Activated CD8-positive, alpha-beta memory T cell treated with anti-CD3 and anti-CD28 coated beads, Interleukin-2, amount 50 U/mL, for 24 hours (primary cell): Measurements from ENCODE around the gene FXYD3.

Experiments
- DNase-seq: peaks from one replicate; pipeline ENCODE4 v3.0.0-alpha.2; 2020; ENCODE audit errors: extremely low read depth

FXYD3 gene

DNA sequence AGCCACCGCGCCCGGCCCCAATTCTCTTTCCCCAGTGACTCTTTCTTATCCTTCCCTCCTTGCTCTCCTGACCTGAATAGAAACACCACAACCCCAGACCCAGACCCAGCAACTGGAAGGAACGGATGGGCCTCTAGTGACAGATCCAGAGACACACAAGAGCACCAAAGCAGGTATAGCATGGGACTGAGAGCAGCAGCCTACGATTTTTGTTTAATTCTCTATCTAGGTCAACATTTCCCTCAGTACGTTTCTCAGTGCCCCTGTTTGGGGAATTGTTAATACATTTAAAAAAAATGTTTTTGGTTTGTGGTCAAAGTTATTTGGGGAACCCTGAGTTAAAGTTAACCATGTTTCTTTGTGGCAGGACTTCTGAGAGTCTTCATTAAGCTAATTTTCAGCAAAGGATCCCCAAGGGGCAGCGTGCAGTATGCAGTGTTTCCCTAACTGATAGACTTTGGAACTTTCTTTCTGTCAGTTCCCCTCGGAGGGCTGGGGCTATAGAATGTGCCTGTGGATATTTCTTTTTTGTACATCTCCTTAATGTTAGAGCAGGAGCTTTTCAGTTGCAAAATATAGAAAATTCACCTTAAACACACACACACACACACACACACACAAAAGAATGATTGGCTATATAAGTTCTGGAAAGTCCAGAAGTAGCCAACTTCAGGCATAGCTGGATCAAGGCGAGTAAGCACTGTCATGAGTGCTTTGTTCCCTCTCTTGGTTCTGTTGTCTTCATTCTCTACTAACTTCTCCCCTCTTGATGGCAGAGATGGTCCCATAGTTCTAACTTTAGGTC lies 45.2 kb downstream of the FXYD3 start:
- no peak for DNase-seq

- DNase-seq = no peak
Measured at GRCh38 chr19:35161434-35161743, 45.8 kb downstream of the FXYD3 start.

DNA sequence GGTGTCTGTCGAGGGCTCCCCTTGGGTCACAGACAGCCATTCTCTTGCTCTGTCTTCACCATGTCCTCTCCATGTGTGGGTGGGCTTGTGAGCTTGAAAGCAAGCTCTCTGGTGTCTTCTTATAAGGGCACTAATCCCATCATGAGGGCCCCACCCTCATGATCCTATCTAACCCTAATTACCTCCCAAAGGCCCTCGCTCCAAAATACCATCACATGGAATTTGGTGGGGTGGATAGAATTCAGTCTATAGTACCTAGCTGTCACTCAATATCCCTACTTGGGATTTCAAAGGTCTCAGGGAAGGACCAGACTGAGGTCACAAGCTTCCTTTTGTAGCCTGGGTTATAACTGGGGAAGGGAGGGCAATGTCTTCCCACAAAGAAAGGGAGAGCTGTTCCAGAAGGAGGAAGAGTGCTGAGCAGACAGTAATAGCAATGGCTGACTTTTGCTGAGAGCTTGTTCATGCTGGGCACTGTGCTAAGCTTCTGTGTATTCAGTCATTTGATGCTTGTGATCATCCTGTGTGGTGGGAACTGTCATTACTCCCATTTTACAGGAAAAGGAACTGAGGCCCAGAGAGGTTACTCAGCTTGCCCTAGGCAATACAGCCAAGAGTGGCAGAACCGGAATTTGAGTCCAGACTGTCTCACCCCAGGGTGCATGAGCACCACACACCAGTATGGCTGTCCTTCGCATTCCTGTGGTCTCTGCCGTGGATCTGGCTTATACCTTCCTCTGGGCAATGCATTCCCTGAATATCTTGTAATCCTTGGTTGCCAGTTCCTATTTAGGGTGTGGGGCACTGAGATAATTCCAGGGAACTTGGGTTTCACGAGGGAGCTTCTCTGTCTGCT lies 47.1 kb downstream of the FXYD3 start:
- no peak for DNase-seq

GRCh38 chr19:35164418-35164817 lies 48.8 kb downstream of the FXYD3 start:
- no peak for DNase-seq

- no peak for DNase-seq
Measured at GRCh38 chr19:35165200-35166058, 49.8 kb downstream of the FXYD3 start.

- no peak for DNase-seq
Measured at GRCh38 chr19:35166100-35167063, 50.8 kb downstream of the FXYD3 start.

DNA sequence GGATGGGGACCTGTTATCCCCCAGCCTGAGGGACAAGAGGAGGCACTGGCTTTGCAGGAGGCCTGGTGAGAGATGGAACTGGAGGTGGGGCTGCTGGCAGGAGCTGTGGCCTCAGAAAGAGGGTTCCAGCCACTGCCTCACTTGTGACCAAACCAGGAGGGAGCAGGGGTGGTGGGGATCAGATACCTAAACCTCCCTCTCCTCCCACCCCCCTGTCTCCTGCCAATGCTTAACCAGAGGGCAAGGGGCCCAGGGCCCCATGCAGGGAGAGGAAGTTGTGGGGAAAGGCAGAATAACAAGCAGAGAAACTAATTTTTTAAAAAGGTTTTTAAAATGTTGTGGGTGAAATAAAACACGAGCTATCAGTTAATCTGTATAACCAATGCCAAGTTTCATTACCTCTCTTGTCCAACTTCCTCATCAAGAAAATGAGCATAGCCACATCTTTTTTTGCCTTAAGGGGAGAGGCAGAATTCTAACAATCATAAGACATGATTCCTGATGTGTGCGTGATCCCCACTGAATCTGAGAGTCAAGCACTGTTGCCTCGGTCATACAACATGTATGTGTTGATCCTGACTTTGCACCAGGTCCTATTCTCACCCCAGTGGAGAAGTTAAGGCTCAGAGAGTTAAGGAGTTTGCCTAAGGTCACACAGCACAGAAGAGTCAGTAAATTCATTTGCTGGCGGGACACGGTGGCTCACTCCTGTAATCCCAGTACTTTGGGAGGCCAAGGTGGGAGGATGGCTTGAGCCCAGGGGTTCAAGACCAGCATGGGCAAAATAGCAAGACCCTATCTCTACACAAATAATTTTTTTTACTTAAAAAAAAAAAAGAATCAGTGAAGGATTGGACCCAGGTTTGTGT lies 51.9 kb downstream of the FXYD3 start:
- DNase-seq = no peak

DNA sequence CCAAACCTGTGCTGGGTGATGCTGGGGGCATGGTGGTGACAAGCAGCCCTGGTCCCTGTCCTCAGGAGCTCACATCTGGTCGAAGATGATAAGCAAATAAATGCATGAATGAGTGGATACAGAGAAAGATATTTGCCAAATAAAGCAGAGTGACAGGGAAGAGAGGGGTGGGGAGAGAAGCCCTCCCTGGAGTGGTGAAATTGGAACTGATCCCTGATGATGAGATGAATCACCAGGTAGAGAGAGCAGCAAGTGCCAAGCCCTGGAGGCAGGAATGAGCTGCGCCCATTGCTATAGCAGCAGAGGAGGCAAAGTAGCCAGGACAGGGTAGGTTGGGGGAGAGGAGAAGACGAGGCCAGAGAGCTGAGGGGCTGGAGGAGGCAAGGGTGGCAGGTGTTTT lies 52.6 kb downstream of the FXYD3 start:
- no peak for DNase-seq

DNA sequence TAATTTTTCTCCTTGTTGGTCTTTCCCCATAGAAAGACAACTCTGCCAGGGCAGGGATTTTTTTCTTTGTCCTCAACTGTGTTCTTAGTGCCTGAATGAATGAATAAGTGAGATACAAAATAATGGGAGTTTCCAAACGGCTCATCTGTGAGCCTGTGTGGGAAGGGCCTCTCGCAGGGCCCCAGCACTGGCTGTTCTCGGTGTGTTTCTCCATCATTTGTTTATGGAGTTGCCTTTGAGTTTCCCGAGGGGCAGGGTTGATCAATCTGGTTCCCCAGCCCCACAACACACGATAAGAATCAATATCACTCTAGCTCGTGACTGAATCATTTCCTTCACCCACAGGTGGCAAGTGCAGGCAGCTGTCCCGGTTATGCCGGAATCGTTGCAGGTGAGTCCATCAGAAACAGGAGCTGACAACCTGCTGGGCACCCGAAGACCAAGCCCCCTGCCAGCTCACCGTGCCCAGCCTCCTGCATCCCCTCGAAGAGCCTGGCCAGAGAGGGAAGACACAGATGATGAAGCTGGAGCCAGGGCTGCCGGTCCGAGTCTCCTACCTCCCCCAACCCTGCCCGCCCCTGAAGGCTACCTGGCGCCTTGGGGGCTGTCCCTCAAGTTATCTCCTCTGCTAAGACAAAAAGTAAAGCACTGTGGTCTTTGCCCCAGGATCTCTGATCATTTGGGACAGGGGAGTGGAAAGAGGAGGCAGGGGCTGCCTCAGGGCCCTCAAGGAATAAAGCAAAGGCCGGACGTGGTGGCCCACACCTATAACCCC lies 53.8 kb downstream of the FXYD3 start:
- no peak for DNase-seq

GRCh38 chr19:35170359-35171061 lies 54.9 kb downstream of the FXYD3 start:
- DNase-seq = no peak

- no peak for DNase-seq
Measured at GRCh38 chr19:35171730-35172129, 56.1 kb downstream of the FXYD3 start.
